ENCODE results near the gene ABHD16B. TPM values are rescaled to one million over a fixed set of nuclear protein-coding genes. Genes with fewer than 3 reads are reported as not detected.
A peak's percentile ranks its signal among the peaks of the same experiment; 100 is the strongest.
"Not testable (repeated sequence)": the region's sequence is repeated elsewhere in the genome, so short reads cannot be mapped to it uniquely, and the experiment has no call there.

ABHD16B gene
- total and polyA plus RNA-seq, 9 donors: not detected

DNA sequence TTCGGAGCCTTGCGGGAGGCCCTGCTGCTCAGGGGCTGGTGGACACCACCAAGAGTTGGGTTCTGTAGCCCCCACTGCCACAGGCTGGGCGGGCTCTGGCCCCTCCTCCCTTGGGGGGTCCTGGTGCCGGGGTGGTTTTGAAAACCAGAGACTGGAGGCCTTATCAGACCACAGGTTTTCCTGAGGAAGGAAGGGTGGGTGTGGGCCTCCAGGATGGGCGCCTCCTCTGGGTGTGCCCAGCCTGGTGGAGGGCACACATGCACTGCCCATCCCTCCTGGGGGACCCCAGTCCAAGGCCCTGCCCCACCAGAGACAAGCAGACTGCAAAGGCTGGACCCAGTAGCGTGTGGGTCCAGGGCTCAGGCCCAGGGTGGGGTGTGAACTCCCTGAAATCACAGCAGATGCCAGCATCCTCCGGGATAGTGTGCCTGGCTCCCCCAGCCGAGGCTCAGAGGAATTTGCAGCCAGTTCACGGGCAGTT, 16.7 kb upstream of the ABHD16B start:
- H3K4me3 ChIP-seq (ENCODE audit: low read length): no peak overlapping the region
- no peaks in the 10 kb centered on the region for H3K9me3 ChIP-seq (replicated peaks; ENCODE audit: control insufficient read depth, low read depth, low read length)
- peaks cover 46% of the 10 kb centered on the region for H3K4me1 ChIP-seq (ENCODE audit: control insufficient read depth, insufficient read depth, low read length)
- DNase-seq: no peak
- no peak overlapping the region for H3K27ac ChIP-seq (ENCODE audit: low read length)
- no peaks in the 10 kb centered on the region for H3K27me3 ChIP-seq (ENCODE audit: control insufficient read depth, insufficient read depth, low read length)
- WGBS (ENCODE audit: insufficient coverage): 72% methylated on average over 6 of the region's 9 CpGs
- no peaks in the 10 kb centered on the region for H3K36me3 ChIP-seq (ENCODE audit: control insufficient read depth, insufficient read depth, low read length)

DNA sequence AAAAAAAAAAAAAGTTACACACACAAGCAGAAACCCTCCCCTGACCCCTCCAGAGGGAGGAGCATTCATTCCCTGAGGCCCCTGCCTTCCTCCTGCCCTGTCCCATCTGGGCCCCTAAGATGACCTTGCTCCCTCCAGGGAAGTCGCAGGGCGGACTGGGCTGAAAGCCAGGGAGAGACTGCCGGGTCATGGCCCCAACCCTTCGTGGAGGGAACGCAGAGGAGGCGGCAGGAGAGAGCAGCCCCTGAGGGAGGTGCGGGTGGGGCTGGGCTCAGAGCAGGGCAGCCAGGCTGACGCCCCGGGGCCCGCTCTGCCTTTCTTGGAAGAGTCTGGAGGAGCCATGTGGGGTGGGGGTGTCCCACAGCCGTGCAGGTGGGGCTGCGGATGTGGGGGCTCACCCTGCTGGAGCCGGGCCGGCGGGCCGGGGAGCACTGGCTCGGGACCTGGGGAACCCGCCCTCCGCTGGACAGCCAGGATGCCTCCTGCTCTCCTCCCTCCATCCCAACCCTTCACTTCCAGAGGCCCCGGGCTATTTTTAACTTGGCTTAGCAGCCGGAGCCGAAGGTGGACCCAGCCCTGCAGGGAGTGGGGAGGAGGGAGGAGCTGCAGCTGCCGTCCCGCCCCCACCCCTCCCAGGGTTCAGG, 15.0 kb upstream of the ABHD16B start:
- Histone ChIP-seq H3K36me3 (ENCODE audit: control insufficient read depth, insufficient read depth, low read length) (no peaks in the 10 kb centered on the region), H3K9me3 (replicated peaks; ENCODE audit: control insufficient read depth, low read depth, low read length) (no peaks in the 10 kb centered on the region), H3K27me3 (ENCODE audit: control insufficient read depth, insufficient read depth, low read length) (no peaks in the 10 kb centered on the region), H3K4me1 (ENCODE audit: control insufficient read depth, insufficient read depth, low read length) (peaks cover 46% of the 10 kb centered on the region), H3K27ac (ENCODE audit: low read length) (peak overlapping the region; percentile 93), H3K4me3 (ENCODE audit: low read length) (peak overlapping the region; percentile 34)
- whole genome bisulfite sequencing (ENCODE audit: insufficient coverage): 0% methylated on average over 16 of the region's 24 CpGs
- peak; percentile 96 for DNase-seq

- Histone ChIP-seq H3K27ac (ENCODE audit: low read length) (peak overlapping the region; percentile 93), H3K9me3 (replicated peaks; ENCODE audit: control insufficient read depth, low read depth, low read length) (no peaks in the 10 kb centered on the region), H3K4me3 (ENCODE audit: low read length) (no peak overlapping the region), H3K4me1 (ENCODE audit: control insufficient read depth, insufficient read depth, low read length) (peaks cover 46% of the 10 kb centered on the region), H3K27me3 (ENCODE audit: control insufficient read depth, insufficient read depth, low read length) (no peaks in the 10 kb centered on the region), H3K36me3 (ENCODE audit: control insufficient read depth, insufficient read depth, low read length) (no peaks in the 10 kb centered on the region)
- WGBS (ENCODE audit: insufficient coverage): no CpG with 5 or more reads among the region's 3 CpGs
- no peak for DNase-seq
These were observed 14.4 kb upstream of the ABHD16B start for GRCh38 chr20:63846888-63847236.

DNA sequence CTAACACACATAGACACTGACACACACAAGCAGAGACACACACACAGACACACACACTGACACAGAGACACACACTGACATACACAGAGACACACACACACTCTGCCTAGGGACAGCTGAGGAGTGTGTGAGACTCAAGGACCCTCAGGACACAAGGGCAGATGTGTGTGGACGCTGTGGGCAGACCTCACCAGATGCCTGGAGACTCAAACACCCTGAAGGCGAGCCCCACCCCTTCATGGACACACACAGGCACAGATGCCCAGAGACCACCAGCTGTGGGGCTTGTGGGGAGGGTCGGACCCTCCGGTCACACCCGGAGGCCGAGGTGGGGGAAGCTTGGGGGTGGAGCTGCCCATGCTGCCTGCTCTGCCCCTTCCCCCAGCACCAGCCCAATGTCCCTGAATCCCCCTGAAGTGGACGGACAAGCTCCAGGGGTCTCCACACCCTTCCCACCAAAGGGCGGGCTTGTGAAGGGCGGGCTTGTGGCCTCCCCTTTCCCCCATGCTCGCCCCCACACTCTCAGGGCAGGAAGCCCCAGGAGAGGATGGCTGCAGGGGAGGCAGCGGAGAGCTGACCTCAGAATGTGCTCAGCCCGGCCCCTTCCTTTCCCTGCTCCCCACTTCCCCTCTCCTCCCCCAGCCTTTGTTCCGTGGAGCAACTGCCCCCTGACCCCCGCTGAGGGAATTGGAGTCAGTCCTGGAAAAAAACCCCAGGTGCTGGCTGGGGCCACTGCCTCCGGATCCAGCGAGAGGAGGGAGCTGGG, 13.9 kb upstream of the ABHD16B start:
- H3K36me3 ChIP-seq (ENCODE audit: control insufficient read depth, insufficient read depth, low read length): no peaks in the 10 kb centered on the region
- H3K4me3 ChIP-seq (ENCODE audit: low read length): no peak overlapping the region
- peak; percentile 75 for DNase-seq
- WGBS (ENCODE audit: insufficient coverage): no CpG with 5 or more reads among the region's 16 CpGs
- peak overlapping the region; percentile 93 for H3K27ac ChIP-seq (ENCODE audit: low read length)
- H3K4me1 ChIP-seq (ENCODE audit: control insufficient read depth, insufficient read depth, low read length): peaks cover 50% of the 10 kb centered on the region
- H3K27me3 ChIP-seq (ENCODE audit: control insufficient read depth, insufficient read depth, low read length): no peaks in the 10 kb centered on the region
- no peaks in the 10 kb centered on the region for H3K9me3 ChIP-seq (replicated peaks; ENCODE audit: control insufficient read depth, low read depth, low read length)

GRCh38 chr20:63848003-63848911, 13.0 kb upstream of the ABHD16B start:
- Histone ChIP-seq H3K4me1 (ENCODE audit: control insufficient read depth, insufficient read depth, low read length) (peaks cover 52% of the 10 kb centered on the region), H3K9me3 (replicated peaks; ENCODE audit: control insufficient read depth, low read depth, low read length) (no peaks in the 10 kb centered on the region), H3K27me3 (ENCODE audit: control insufficient read depth, insufficient read depth, low read length) (no peaks in the 10 kb centered on the region), H3K36me3 (ENCODE audit: control insufficient read depth, insufficient read depth, low read length) (no peaks in the 10 kb centered on the region), H3K4me3 (ENCODE audit: low read length) (no peak overlapping the region), H3K27ac (ENCODE audit: low read length) (peak overlapping the region; percentile 93)
- DNase-seq: no peak
- WGBS (ENCODE audit: insufficient coverage): 46% methylated on average over 18 of the region's 28 CpGs

DNA sequence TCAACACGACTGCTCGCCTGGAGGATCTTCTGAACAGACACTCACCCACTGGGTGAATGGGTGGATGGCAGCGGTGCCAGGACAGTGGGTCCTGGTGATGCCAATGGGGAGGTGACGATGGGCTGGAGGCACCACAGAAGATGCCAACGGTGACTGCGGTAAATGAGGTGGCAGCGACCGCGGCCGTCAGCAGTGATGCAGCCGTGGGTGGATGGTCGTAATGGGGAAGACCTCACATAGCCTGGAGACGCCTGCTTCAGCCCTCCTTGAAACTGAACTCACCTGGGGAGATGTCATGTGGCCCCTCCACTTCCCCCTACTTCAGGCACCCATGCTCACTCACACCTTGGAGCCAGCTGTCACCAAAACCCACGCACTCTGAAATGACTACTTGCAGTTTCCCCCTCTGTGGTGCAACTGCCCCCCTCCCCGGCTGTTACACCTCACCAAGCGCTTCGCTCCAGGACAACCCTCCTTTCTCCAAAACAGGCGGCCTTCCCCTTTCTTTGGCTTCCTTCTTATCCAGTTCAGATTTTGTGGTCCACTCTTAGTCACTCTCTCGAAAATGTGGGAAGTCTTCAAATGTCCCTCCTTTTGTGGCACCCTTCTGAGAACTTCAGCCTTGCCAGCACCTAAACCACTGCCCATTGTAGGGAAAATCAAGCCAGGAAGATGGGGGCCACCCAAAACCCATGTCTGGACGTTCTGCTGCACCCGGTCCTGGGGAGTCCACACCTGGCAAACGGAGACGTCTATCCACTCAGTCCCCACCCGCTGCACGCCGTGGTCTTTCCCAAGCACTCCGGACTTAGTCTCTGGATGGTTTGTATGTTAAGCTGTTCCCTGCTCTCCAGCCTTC, 10.4 kb upstream of the ABHD16B start:
- Histone ChIP-seq H3K27me3 (ENCODE audit: control insufficient read depth, insufficient read depth, low read length) (no peaks in the 10 kb centered on the region), H3K9me3 (replicated peaks; ENCODE audit: control insufficient read depth, low read depth, low read length) (no peaks in the 10 kb centered on the region), H3K36me3 (ENCODE audit: control insufficient read depth, insufficient read depth, low read length) (no peaks in the 10 kb centered on the region), H3K4me3 (ENCODE audit: low read length) (no peak overlapping the region), H3K27ac (ENCODE audit: low read length) (no peak overlapping the region), H3K4me1 (ENCODE audit: control insufficient read depth, insufficient read depth, low read length) (peaks cover 59% of the 10 kb centered on the region)
- no peak for DNase-seq
- WGBS (ENCODE audit: insufficient coverage): 71% methylated on average over 18 of the region's 27 CpGs

GRCh38 chr20:63851548-63851943, 9.8 kb upstream of the ABHD16B start:
- H3K27me3 ChIP-seq (ENCODE audit: control insufficient read depth, insufficient read depth, low read length); H3K4me3 ChIP-seq (ENCODE audit: low read length); H3K36me3 ChIP-seq (ENCODE audit: control insufficient read depth, insufficient read depth, low read length); H3K9me3 ChIP-seq (replicated peaks; ENCODE audit: control insufficient read depth, low read depth, low read length); H3K27ac ChIP-seq (ENCODE audit: low read length); DNase-seq: not testable (repeated sequence)
- WGBS (ENCODE audit: insufficient coverage): 65% methylated on average over 4 of the region's 14 CpGs
- peaks cover 58% of the 10 kb centered on the region for H3K4me1 ChIP-seq (ENCODE audit: control insufficient read depth, insufficient read depth, low read length)

DNA sequence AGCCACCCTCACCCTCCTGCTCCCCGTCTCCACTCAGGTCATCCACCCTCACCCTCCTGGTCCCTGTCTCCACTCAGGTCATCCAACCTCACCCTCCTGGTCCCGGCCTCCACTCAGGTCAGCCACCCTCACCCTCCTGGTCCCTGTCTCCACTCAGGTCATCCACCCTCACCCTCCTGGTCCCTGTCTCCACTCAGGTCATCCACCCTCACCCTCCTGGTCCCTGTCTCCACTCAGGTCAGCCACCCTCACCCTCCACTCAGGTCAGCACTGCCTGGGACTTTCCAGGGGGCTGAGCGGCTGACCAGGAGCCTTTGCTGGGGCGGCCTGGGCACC, 7.6 kb upstream of the ABHD16B start:
- Histone ChIP-seq H3K27ac (ENCODE audit: low read length) (peak overlapping the region; percentile 86), H3K4me1 (ENCODE audit: control insufficient read depth, insufficient read depth, low read length) (peaks cover 59% of the 10 kb centered on the region)
- H3K27me3 ChIP-seq (ENCODE audit: control insufficient read depth, insufficient read depth, low read length); H3K36me3 ChIP-seq (ENCODE audit: control insufficient read depth, insufficient read depth, low read length); H3K9me3 ChIP-seq (replicated peaks; ENCODE audit: control insufficient read depth, low read depth, low read length); H3K4me3 ChIP-seq (ENCODE audit: low read length); DNase-seq: not testable (repeated sequence)
- WGBS (ENCODE audit: insufficient coverage): 51% methylated on average over 4 of the region's 4 CpGs

DNA sequence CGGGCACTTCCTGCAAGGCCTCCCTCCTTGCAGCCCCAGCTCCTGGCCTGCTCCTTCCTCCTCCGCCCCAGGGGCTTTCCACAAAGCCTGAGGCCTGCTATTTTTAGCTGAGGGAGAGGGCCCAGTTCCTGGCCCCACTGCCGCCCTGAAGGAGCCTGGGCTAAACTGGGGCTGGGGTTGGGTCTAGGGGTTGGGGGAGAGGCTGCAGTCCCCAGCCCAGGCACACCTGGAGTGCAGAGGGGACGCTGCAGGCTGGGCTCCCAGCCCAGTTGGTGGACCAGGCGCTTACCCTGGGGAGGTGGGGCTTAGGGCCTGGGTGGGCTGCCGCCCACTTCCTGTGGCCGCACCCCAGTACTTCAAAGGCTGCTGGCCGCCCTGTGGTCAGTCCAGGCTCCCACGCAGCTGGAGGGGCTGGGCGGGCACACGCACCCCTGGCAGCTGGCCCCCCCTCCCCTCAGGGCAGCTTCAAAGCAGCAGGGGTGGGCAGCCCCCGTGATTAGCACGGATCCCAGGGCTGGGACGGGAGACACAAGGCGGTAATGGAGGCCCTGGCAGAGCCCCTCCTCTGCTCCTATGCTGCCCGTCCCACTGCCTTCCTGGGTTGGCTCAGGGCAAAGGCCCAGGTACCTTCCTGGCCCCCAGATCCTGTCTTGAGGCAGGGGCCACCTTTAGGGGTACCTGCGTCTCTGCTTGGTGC, 7.1 kb upstream of the ABHD16B start:
- DNase-seq: peak; percentile 77
- peak overlapping the region; percentile 86 for H3K27ac ChIP-seq (ENCODE audit: low read length)
- H3K9me3 ChIP-seq (replicated peaks; ENCODE audit: control insufficient read depth, low read depth, low read length): no peaks in the 10 kb centered on the region
- H3K36me3 ChIP-seq (ENCODE audit: control insufficient read depth, insufficient read depth, low read length): no peaks in the 10 kb centered on the region
- WGBS (ENCODE audit: insufficient coverage): 10% methylated on average over 13 of the region's 17 CpGs
- H3K4me3 ChIP-seq (ENCODE audit: low read length): peak overlapping the region; percentile 21
- H3K4me1 ChIP-seq (ENCODE audit: control insufficient read depth, insufficient read depth, low read length): peaks cover 64% of the 10 kb centered on the region
- H3K27me3 ChIP-seq (ENCODE audit: control insufficient read depth, insufficient read depth, low read length): no peaks in the 10 kb centered on the region
